Thyroid gland (tissue), 4 donors: ENCODE measurements around the gene RBMX2. TPM values are rescaled to one million over a fixed set of nuclear protein-coding genes. Genes with fewer than 3 reads are reported as not detected.

Experiments
- DNase-seq, 2 donors: peaks; one replicate each; pipeline ENCODE4 v3.0.0-alpha.2; 2019
- H3K27ac ChIP-seq, 3 donors: fragments of 200-600 bp; sonication (generic); 1 replicate in 2 of 3; 2 replicates in 1 of 3; pipeline ENCODE4 v1.5.1; 2016 to 2019; ENCODE audit warnings: mild to moderate bottlenecking in 1 of 3, moderate library complexity in 1 of 3
- H3K27me3 ChIP-seq: fragments of 200-600 bp; sonication (generic); one replicate; pipeline ENCODE4 v1.5.1; 2019
- H3K36me3 ChIP-seq, 2 donors: fragments of 200-600 bp; sonication (generic); one replicate each; pipeline ENCODE4 v1.5.1; 2016 to 2019
- H3K4me1 ChIP-seq, 2 donors: fragments of 200-600 bp; sonication (generic); one replicate each; pipeline ENCODE4 v1.5.1; 2017 to 2019
- H3K4me3 ChIP-seq, 3 donors: fragments of 200-600 bp; sonication (generic); replicated peaks in 1 of 3; 1 replicate in 2 of 3; 2 replicates in 1 of 3; pipeline ENCODE4 v1.5.1; 2016; ENCODE audit warnings: mild to moderate bottlenecking in 1 of 3
- H3K9me3 ChIP-seq: fragments of 200-600 bp; sonication (generic); one replicate; pipeline ENCODE4 v1.5.1; 2017
- POLR2A ChIP-seq, 2 donors: fragments of 450-650 bp; IDR thresholded peaks; one replicate each; pipeline ENCODE4 v1.6.1; 2017; ENCODE audit warnings: antibody characterized with exemption in 2 of 2, mild to moderate bottlenecking in 2 of 2, moderate library complexity in 1 of 2
- WGBS, 2 donors: methylation state at CpG; one replicate each; pipeline ENCODE4 v1.1.5; 2017; 5-methylcytosine and 5-hydroxymethylcytosine counted together
- intact Hi-C: fragments of 100-400 bp; cut with DNase I; formaldehyde crosslinking; loops from one replicate; pipeline ENCODE4 v1.15.1; 2023
- total RNA-seq, 4 donors: library from RNA; depleted of rRNA; stranded (reverse); fragments of >200 nt; gene quantifications; one replicate each; pipeline ENCODE4 v1.2.3, GENCODE V29; 2016
- TF ChIP-seq, protein P1 (sequence below), 6 experiments: fragments of 200-600 bp in 3 of 6; fragments of 450-650 bp in 3 of 6; sonication (generic) in 3 of 6; IDR thresholded peaks; one replicate each; pipeline ENCODE4 v1.5.1; 2016 to 2019; ENCODE audit warnings: antibody characterized with exemption in 6 of 6, mild to moderate bottlenecking in 2 of 6, inconsistent platforms in 1 of 6, moderate library complexity in 1 of 6

The RBMX2 gene
- total RNA-seq, 4 donors from 2014 or later, result 11.5 to 27.1 (median 14.1) TPM

- WGBS, 2 donors, result 82 to 100% methylated on average over 1 of the region's 1 CpG
- Histone ChIP-seq H3K27ac (no peak overlapping the region), H3K36me3 (no peaks in the 10 kb centered on the region), H3K4me3 (no peak overlapping the region), H3K27me3 (no peaks in the 10 kb centered on the region), H3K4me1 (no peaks in the 10 kb centered on the region), H3K9me3 (no peaks in the 10 kb centered on the region)
- TF ChIP-seq POLR2A (IDR thresholded peaks at IDR 0.05), result no peak
- TF ChIP-seq, protein P1, sequence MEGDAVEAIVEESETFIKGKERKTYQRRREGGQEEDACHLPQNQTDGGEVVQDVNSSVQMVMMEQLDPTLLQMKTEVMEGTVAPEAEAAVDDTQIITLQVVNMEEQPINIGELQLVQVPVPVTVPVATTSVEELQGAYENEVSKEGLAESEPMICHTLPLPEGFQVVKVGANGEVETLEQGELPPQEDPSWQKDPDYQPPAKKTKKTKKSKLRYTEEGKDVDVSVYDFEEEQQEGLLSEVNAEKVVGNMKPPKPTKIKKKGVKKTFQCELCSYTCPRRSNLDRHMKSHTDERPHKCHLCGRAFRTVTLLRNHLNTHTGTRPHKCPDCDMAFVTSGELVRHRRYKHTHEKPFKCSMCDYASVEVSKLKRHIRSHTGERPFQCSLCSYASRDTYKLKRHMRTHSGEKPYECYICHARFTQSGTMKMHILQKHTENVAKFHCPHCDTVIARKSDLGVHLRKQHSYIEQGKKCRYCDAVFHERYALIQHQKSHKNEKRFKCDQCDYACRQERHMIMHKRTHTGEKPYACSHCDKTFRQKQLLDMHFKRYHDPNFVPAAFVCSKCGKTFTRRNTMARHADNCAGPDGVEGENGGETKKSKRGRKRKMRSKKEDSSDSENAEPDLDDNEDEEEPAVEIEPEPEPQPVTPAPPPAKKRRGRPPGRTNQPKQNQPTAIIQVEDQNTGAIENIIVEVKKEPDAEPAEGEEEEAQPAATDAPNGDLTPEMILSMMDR (IDR thresholded peaks at IDR 0.05), result no peak
- intact Hi-C loops, result no loop called here
- DNase-seq, result no peak
Observed at GRCh38 chrX:130444641-130445336, 43.0 kb downstream of the RBMX2 start.

- 65 to 66% methylated on average over 4 of the region's 4 CpGs for WGBS, 2 donors
- intact Hi-C loops, result no loop called here
- no peak for TF ChIP-seq POLR2A (IDR thresholded peaks at IDR 0.05)
- TF ChIP-seq, protein P1 (IDR thresholded peaks at IDR 0.05), result no peak
- Histone ChIP-seq H3K36me3 (no peaks in the 10 kb centered on the region), H3K27ac (no peak overlapping the region), H3K27me3 (no peaks in the 10 kb centered on the region), H3K9me3 (no peaks in the 10 kb centered on the region), H3K4me3 (no peak overlapping the region), H3K4me1 (no peaks in the 10 kb centered on the region)
- no peak for DNase-seq
Observed at GRCh38 chrX:130446974-130447373, 45.2 kb downstream of the RBMX2 start.

Other genes with a start within 250 kb of the RBMX2 start
- gene AIFM1, start 236.1 kb upstream of the RBMX2 start, total RNA-seq, result 10 to 100 TPM; 13.3 to 21.1 (median 17.3) TPM
- under 1 TPM in 2 of 4 donors, not detected in 2; 0.81 to 0.93 TPM for gene RAB33A, start 230.0 kb upstream of the RBMX2 start, total RNA-seq
- 1 to 10 TPM; 4.8 to 7.8 (median 6.8) TPM for gene ZNF280C, start 133.1 kb upstream of the RBMX2 start, total RNA-seq
- 10 to 100 TPM in 3 of 4 donors, 1 to 10 TPM in 1; 9.7 to 22.7 (median 14.1) TPM for gene SLC25A14, start 62.1 kb upstream of the RBMX2 start, total RNA-seq
- gene GPR119, start 16.3 kb upstream of the RBMX2 start, total RNA-seq, result not detected